ENCODE measurements around the gene DUSP5.

- TF ChIP-seq EZH2phosphoT487 (IDR thresholded peaks at IDR 0.05; ENCODE audit: borderline replicate concordance), result no peak
- TF ChIP-seq YY1 (IDR thresholded peaks at IDR 0.05; ENCODE audit: extremely low read depth, insufficient replicate concordance, low read depth, low read length), result no peak
- TF ChIP-seq, protein P1, sequence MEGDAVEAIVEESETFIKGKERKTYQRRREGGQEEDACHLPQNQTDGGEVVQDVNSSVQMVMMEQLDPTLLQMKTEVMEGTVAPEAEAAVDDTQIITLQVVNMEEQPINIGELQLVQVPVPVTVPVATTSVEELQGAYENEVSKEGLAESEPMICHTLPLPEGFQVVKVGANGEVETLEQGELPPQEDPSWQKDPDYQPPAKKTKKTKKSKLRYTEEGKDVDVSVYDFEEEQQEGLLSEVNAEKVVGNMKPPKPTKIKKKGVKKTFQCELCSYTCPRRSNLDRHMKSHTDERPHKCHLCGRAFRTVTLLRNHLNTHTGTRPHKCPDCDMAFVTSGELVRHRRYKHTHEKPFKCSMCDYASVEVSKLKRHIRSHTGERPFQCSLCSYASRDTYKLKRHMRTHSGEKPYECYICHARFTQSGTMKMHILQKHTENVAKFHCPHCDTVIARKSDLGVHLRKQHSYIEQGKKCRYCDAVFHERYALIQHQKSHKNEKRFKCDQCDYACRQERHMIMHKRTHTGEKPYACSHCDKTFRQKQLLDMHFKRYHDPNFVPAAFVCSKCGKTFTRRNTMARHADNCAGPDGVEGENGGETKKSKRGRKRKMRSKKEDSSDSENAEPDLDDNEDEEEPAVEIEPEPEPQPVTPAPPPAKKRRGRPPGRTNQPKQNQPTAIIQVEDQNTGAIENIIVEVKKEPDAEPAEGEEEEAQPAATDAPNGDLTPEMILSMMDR (IDR thresholded peaks at IDR 0.05 in 2 of 3, conservative IDR thresholded peaks at IDR 0.05 in 1 of 3; ENCODE audit: borderline replicate concordance in 1 of 3, insufficient read depth in 1 of 3, low read depth in 2 of 3, low read length in 2 of 3), result no peak
- no peak for TF ChIP-seq TCF7L2 (IDR thresholded peaks at IDR 0.05; ENCODE audit: borderline replicate concordance, extremely low read depth, insufficient read depth, insufficient read length)
- TF ChIP-seq POLR2A (IDR thresholded peaks at IDR 0.05; ENCODE audit: borderline replicate concordance, extremely low read depth, insufficient read depth, insufficient read length), result no peak
- TF ChIP-seq CEBPB (IDR thresholded peaks at IDR 0.05; ENCODE audit: low read depth), result no peak
Observed at GRCh38 chr10:110534571-110534970, 36.9 kb downstream of the DUSP5 start.

All from HCT116 (cell line).